GM23338 (cell line): ENCODE results near the gene ITGA7. TPM values are rescaled to one million over a fixed set of nuclear protein-coding genes. Genes with fewer than 3 reads are reported as not detected.

Source experiments
- EZH2phosphoT487 ChIP-seq: fragments of 200-600 bp; sonication (generic); IDR thresholded peaks from one replicate; pipeline ENCODE4 v1.8.1; 2018; ENCODE audit warnings: antibody characterized with exemption; ENCODE audit not compliant: unreplicated experiment
- JUNB ChIP-seq: IDR thresholded peaks from one replicate; pipeline ENCODE4 v1.6.1; 2016; ENCODE audit warnings: antibody characterized with exemption; ENCODE audit not compliant: unreplicated experiment
- POLR2AphosphoS5 ChIP-seq: IDR thresholded peaks from 2 replicates; pipeline ENCODE4 v1.6.1; 2016; ENCODE audit warnings: antibody characterized with exemption, low read depth
- REST ChIP-seq: IDR thresholded peaks from one replicate; pipeline ENCODE4 v1.6.1; 2018; ENCODE audit warnings: antibody characterized with exemption; ENCODE audit not compliant: unreplicated experiment
- STAT1 ChIP-seq: IDR thresholded peaks from one replicate; pipeline ENCODE4 v1.6.1; 2016; ENCODE audit warnings: antibody characterized with exemption; ENCODE audit not compliant: unreplicated experiment
- ZNF462 ChIP-seq: fragments of 250-450 bp; sonication (Bioruptor Pico); IDR thresholded peaks from 2 replicates; pipeline ENCODE4 v1.5.0; 2020; ENCODE audit warnings: mild to moderate bottlenecking, moderate library complexity
- polyA plus RNA-seq: library from polyadenylated mRNA; unstranded; fragments of >200 nt; fragmentation: Nextera tagmentation; extraction: Ambion mirVana; gene quantifications from 2 replicates; pipeline ENCODE4 v1.2.1, GENCODE V29; 2016
- total RNA-seq: library from RNA; depleted of rRNA; stranded (reverse); fragments of >200 nt; shearing (Covaris generic); gene quantifications from 2 replicates; pipeline ENCODE4 v1.2.3, GENCODE V29; 2014

ITGA7 gene
- total and polyA plus RNA-seq, 2 experiments from 2014 or later: 20.0 to 49.1 TPM

GRCh38 chr12:55657212-55657611, 50.5 kb downstream of the ITGA7 start (continued):
- no peak for TF ChIP-seq ZNF462
- no peak for TF ChIP-seq POLR2AphosphoS5
- no peak for TF ChIP-seq JUNB
- no peak for TF ChIP-seq REST
- TF ChIP-seq STAT1: no peak
- TF ChIP-seq EZH2phosphoT487: no peak
